Stimulated activated CD4-positive, alpha-beta T cell treated with anti-CD3 and anti-CD28 coated beads, Interleukin-12 subunit alpha, Interleukin-12 subunit beta, amount 100 ng/mL, for 4 hours (primary cell): ENCODE results near the gene PLB1.
"Not testable (repeated sequence)": the region's sequence is repeated elsewhere in the genome, so short reads cannot be mapped to it uniquely, and the experiment has no call there.

Experiments
- DNase-seq: peaks from one replicate; pipeline ENCODE4 v3.0.0-alpha.2; 2020

PLB1 gene

DNA sequence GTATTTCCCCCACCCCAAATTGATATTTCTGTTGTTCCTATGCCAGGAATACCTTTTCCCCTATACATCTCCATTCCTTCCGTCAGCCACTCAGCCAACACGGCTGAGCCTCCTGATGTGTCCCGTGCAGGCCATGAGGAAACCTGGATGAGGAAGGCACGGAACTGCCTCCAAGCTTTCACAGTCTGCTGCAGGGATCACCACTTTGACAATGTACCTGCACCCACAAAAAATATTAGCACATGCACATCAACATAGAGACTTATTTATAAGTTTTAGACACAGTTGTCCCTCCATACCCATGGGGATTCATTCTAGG, 154.4 kb downstream of the PLB1 start:
- DNase-seq, result no peak

GRCh38 chr2:28652217-28652616, 156.4 kb downstream of the PLB1 start:
- DNase-seq, result no peak

DNA sequence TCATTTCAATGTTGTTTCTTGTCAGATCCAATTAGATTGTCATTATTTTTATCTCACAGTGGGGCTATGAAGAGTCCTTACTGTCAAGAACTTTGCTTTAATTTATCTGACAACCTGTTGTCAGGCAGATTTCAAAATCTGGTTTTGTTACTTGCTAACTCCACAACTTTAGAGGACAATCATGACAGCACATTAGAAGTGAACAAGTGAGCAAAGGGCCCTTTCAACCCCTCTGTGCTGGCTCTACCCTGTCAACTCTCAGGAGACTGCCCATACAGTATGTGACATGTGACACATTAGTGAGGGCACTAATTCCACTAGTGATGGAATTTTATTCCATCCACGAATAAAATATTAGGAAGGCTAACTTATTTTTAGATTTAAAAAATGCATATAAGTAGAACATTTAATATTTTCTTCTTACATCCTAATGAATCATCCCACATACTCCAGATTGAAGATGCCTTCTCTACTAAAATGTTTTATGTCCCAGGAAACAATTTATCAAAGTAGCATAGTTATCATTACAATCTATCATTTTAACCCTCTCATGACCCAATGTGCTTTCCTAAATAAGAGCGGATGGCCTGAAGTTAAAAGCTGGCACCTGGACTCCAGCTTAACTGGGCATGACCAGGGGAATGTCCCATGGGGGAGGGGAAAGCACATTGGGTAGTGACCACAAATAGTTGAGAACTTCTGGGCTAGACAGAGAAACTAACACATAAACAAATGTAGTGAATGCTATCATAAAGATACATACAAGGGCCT, 158.2 kb downstream of the PLB1 start:
- DNase-seq, result no peak

GRCh38 chr2:28654663-28655320, 158.9 kb downstream of the PLB1 start:
- no peak for DNase-seq

DNA sequence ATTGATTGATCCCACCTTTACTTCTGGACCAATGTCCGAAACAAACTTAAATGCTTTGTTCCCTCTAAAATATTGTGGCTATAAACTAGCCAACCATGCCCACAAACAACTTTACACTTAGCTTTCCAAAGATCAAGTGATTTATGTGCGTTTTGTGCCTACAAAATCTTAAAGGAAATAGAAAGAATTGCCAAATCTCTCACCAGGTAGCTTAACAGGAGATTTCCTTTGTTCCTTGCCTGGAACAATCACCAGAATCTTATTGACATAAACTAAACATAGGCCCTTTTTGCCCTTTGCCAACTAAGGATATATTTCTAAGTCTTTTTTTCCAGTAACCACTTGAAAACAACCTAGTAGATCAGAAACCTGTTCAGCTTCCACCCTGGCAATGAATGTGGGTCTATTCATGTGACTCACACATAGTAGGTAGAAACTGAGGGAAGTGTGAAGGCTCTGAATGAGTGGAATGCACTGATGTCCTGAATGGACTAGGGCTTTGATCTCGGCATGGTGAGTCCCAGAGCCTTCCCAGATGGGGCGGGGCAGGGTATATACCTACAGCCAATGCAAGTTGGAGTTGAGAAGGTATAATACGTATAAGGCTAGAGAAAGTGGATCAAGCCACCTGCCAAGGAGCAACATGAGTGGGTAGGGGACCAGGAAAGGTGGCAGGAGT, 161.2 kb downstream of the PLB1 start:
- no peak for DNase-seq

GRCh38 chr2:28658369-28658768, 162.5 kb downstream of the PLB1 start:
- DNase-seq, result no peak

- DNase-seq, result no peak
Measured at GRCh38 chr2:28659127-28659526, 163.3 kb downstream of the PLB1 start.

DNA sequence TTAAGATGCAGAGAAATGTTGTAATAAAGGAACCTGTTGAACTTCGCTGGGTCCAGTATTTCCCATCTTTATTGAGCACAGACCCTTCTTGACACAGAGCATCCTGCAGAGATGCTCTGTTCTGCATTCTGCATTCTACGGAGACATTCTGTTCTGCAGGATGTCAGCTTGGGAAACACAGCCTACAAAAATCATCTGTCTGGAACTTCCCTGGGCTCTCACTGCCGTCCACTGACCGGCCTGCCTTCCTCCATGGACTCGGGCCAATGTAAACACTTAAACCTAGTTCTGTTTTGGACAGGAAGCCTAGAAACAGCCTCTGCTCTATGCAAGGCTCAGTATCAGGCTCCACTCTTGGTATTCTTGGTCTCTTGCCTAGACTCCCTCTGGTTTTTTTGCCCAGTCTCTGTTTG, 165.7 kb downstream of the PLB1 start:
- no peak for DNase-seq

DNA sequence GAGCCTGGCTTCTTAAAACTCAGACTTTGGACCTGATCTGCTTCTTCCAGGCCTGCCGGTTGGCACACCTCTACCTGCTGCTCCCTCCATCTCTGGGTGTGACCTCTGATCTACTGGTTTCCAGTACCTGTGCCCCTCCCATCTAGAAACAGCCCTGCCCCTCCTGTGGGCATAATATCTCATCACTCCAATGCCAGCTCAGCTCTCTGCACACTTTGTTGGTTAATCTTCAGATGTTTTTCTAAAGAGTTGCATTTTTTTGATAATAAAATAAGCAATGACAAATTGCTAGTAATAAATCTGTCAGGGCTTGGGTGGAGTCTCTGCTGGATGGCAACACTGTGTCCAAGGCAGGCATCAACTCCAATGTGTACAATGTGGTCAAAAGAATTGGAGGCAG, 166.2 kb downstream of the PLB1 start:
- no peak for DNase-seq

GRCh38 chr2:28662468-28663181, 166.8 kb downstream of the PLB1 start:
- DNase-seq, result no peak

GRCh38 chr2:28663359-28663758, 167.5 kb downstream of the PLB1 start:
- DNase-seq, result no peak

GRCh38 chr2:28664120-28664842, 168.4 kb downstream of the PLB1 start:
- no peak for DNase-seq

GRCh38 chr2:28665041-28665704, 169.3 kb downstream of the PLB1 start:
- no peak for DNase-seq

DNA sequence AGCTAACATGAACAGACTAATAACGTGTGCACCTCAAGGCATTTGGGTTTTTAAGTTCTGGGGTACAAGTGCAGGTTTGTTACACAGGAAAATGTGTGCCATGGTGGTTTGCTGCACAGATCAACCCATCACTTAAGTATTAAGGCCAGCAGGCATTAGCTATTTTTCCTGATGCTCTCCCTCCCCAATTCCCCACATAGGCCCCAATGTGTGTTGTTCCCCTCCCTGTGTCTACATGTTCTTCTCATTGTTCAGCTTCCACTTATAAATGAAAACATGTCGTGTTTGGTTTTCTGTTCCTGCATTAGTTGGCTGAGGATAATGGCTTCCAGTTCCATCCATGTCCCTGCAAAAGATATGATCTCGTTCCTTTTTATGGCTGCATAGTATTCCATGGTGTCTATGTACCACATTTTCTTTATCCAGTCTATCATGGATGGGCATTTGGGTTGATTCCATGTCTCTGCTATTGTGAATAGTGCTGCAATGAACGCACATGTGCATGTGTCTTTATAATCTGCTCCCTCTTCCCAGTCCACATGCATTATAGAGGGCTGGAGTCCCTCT, 170.0 kb downstream of the PLB1 start:
- not testable (repeated sequence) for DNase-seq

- DNase-seq, result no peak
Measured at GRCh38 chr2:28666496-28667184, 170.8 kb downstream of the PLB1 start.

DNA sequence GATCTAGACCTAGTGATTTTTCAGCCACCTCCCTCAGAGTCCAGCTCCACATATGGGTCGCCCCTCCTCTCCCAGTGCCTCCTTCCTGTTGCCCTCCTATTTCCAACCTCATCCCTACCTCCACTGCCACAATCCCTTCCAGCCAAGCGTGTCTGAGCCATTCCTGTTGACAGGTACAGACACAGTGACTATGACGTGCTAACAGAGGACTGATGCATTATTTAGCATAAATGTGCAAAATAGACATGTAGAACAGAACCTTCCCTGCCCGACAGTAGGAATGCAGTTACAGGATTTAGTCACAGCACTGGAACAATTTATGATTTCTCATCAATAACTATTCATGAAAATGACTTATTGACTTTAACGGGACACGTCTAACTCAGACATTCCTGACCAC, 171.4 kb downstream of the PLB1 start:
- no peak for DNase-seq

DNA sequence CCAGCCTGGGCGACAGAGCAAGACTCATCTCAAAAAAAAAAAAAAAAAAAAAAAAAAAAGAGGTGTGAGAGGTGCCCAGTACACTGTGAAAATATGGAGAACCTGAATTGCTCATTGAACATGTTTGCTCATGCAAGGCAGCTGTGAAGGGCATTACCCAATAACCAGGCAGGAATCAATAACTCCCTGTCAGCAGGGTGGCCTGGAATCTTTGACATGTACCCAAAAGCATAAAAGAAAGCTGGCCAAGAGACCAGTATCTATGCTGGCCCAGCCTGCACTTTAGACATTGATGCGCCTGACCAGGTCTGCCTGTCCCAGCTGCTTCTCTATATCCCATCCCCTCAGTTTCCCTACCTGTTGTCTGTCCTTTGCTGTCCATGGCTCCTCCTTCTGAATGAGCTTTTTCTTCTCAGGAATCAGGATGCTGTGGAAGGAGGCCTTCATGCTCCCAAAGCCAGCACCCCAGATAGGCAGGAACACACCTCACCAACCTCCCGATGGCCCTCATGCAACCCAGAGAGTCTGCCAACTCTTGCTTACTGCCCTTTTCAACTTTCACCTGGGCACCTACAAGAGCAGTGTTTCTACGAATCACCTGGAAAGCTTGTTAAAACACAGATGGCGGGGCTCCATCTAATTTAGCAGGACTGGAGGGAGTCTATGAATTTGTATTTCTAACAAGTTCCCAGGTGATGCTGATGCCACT, 172.4 kb downstream of the PLB1 start:
- no peak for DNase-seq

DNA sequence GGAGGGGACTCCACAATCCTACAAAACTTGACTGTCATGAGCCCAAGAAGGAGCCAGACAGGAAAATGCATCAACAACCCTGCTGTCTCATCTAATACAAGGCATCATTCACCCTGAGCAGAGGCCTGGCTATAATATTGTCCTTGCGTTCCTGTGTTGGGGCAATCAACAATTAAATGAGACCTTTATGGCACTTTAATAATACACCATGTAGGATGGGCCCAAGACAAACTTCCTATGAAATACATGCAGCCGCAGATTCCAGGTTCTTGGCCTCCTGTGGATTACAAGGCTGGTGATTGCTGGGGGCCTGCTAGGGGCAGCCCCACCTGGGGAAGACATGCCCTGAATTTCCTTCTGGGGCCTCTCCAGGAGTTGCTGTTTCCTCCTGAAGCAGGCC, 173.0 kb downstream of the PLB1 start:
- DNase-seq, result no peak

- no peak for DNase-seq
Measured at GRCh38 chr2:28670856-28671255, 175.0 kb downstream of the PLB1 start.

- DNase-seq, result no peak
Measured at GRCh38 chr2:28673338-28673737, 177.5 kb downstream of the PLB1 start.
